ENCODE data around the gene ANGPTL5. TPM values are rescaled to one million over a fixed set of nuclear protein-coding genes. Genes with fewer than 3 reads are reported as not detected.
A peak's percentile ranks its signal among the peaks of the same experiment; 100 is the strongest.

ANGPTL5 gene
- total and polyA plus RNA-seq, 9 of the 15 experiments (the other 6 are each of a cell fraction or from before 2014, with no cell fraction given), result 0.03 TPM; not detected in 8

GRCh38 chr11:101914738-101915426 lies 1.4 kb downstream of the ANGPTL5 start, which contains the start of gene CEP126 (continued):
- no peak for TF ChIP-seq SMAD1 (IDR thresholded peaks at IDR 0.05; ENCODE audit: low read depth, low read length, partially characterized antibody)
- TF ChIP-seq, protein P1, sequence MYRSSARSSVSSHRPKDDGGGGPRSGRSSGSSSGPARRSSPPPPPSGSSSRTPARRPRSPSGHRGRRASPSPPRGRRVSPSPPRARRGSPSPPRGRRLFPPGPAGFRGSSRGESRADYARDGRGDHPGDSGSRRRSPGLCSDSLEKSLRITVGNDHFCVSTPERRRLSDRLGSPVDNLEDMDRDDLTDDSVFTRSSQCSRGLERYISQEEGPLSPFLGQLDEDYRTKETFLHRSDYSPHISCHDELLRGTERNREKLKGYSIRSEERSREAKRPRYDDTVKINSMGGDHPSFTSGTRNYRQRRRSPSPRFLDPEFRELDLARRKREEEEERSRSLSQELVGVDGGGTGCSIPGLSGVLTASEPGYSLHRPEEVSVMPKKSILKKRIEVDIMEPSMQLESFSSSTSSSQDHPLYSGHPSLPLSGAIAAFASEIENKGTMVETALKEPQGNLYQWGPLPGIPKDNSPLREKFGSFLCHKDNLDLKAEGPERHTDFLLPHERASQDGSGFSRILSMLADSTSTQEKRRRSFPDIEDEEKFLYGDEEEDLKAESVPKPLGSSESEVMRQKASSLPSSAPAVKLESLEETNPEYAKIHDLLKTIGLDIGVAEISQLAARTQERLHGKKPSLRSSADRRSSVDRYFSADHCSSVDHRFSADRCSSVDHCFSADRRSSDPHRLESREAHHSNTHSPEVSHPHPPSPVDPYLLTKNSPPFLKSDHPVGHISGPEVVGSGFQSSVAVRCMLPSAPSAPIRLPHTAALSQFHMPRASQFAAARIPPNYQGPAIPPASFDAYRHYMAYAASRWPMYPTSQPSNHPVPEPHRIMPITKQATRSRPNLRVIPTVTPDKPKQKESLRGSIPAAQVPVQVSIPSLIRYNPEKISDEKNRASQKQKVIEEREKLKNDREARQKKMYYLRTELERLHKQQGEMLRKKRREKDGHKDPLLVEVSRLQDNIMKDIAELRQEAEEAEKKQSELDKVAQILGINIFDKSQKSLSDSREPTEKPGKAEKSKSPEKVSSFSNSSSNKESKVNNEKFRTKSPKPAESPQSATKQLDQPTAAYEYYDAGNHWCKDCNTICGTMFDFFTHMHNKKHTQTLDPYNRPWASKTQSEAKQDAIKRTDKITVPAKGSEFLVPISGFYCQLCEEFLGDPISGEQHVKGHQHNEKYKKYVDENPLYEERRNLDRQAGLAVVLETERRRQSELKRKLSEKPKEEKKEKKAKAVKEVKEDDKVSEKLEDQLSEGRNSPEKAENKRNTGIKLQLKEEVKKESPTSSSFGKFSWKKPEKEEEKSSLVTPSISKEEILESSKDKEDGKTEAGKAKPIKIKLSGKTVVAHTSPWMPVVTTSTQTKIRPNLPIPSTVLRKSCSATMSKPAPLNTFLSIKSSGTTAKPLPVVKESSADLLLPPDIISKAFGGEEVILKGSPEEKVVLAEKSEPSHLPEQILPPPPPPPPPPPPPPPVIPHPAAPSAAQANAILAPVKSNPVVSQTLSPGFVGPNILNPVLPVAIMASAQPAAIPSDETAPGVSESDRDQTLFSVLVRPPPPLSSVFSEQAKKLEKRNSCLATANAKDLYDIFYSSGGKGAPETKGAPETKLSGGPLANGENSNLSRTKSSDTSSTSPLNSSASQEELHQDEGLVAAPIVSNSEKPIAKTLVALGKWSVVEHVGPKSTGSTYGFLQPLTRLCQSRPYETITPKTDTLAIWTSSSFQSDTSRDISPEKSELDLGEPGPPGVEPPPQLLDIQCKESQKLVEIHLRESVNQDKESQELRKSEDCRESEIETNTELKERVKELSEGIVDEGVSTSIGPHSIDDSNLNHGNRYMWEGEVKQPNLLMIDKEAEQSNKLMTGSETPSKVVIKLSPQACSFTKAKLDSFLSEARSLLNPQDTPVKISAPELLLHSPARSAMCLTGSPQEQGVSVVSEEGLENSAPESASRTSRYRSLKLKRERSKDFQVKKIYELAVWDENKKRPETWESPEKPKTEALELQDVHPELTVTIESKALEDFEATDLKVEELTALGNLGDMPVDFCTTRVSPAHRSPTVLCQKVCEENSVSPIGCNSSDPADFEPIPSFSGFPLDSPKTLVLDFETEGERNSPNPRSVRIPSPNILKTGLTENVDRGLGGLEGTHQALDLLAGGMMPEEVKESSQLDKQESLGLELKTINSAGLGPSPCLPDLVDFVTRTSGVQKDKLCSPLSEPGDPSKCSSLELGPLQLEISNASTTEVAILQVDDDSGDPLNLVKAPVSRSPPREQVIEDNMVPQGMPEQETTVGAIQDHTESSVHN (IDR thresholded peaks at IDR 0.05; ENCODE audit: borderline replicate concordance in 1 of 2, low read depth in 1 of 2), result no peak
- TF ChIP-seq IRF2 (CRISPR knock-in tag; IDR thresholded peaks at IDR 0.05), result no peak
- 0 out of 2 replicates have a peak, but pooled peaks have one; percentile 39 for TF ChIP-seq MTA3 (IDR thresholded peaks at IDR 0.05; ENCODE audit: borderline replicate concordance)
- no peak for TF ChIP-seq ZBTB2 (IDR thresholded peaks at IDR 0.05)
- TF ChIP-seq NFATC3 (IDR thresholded peaks at IDR 0.05), result no peak
- peak; percentile 23 for TF ChIP-seq NFIC (IDR thresholded peaks at IDR 0.05)
- no peak for TF ChIP-seq RBBP5 (IDR thresholded peaks at IDR 0.05; ENCODE audit: borderline replicate concordance, insufficient read depth, low read length, poor library complexity, severe bottlenecking)
- TF ChIP-seq SP1 (CRISPR knock-in tag; IDR thresholded peaks at IDR 0.05), result no peak
- no peak for TF ChIP-seq EWSR1 (IDR thresholded peaks at IDR 0.05; ENCODE audit: borderline replicate concordance, low read depth, partially characterized antibody)
- TF ChIP-seq MEIS2 (IDR thresholded peaks at IDR 0.05; ENCODE audit: partially characterized antibody), result peak; percentile 6
- TF ChIP-seq SRSF7 (optimal IDR thresholded peaks at IDR 0.05; ENCODE audit: low read depth, low read length), result no peak
- no peak for TF ChIP-seq MBD1 (CRISPR knock-in tag; IDR thresholded peaks at IDR 0.05)
- TF ChIP-seq RBM14 (IDR thresholded peaks at IDR 0.05; ENCODE audit: borderline replicate concordance, insufficient read depth, low read depth, low read length), result no peak
- TF ChIP-seq SMARCA4 (IDR thresholded peaks at IDR 0.05), result 0 out of 2 replicates have a peak, but pooled peaks have one; percentile 21
- TF ChIP-seq ZNF224 (CRISPR knock-in tag; IDR thresholded peaks at IDR 0.05), result no peak
- no peak for TF ChIP-seq SUPT5H (IDR thresholded peaks at IDR 0.05)
